Measurements from ENCODE around the gene MOV10L1. TPM values are rescaled to one million over a fixed set of nuclear protein-coding genes. Genes with fewer than 3 reads are reported as not detected.

MOV10L1 gene
- total RNA-seq, 2 experiments from 2014 or later, result 0.11 TPM; not detected in 1

DNA sequence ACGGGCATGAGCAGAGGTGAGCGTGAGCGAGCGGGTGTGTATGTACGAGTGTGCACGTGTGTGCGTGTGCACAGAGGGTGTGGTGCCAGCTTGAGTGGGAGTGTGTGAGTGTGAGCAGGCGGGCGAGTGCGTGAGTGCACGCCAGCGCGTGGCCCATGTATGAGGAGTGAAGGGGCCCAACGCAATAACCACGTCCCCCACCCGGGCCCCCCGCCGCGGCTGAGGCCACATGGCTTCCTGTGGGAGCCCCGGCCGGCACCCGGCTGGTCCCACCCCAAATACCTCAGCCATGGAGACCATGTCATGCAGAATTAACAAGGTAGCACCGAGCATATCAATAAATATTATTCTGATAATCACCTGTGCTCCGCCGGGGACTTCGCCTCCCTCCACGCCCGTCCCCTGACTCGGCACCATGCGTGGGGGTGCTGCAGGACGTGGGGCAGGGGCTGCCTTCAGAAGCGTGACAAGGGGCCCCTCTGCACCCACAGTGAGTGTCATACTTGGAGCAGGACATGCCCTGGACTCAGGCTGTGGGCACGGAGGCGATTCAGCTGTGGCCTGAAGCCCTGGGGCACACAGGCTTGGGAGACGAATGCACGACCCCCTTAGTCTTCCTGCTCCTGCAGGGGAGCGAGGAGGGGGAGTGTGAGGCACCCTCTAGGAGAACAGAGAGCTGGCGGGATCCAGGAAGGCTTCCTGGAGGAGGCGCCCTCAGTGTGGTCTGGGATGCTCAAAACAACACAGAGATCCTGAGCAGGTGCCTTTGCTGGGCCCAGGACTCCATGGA lies 90.3 kb downstream of the MOV10L1 start:
- intact Hi-C loops (cut with DNase I, micrococcal nuclease), result no loop called here
- ATAC-seq (no peak), DNase-seq (no peak)
- Mint-ChIP-seq H3K27me3 (peaks cover 4% of the 10 kb centered on the region), H3K4me1 (peaks cover 2% of the 10 kb centered on the region), H3K9me3 (ENCODE audit: low read depth) (no peaks in the 10 kb centered on the region), H3K27ac (no peak overlapping the region), H3K4me3 (no peak overlapping the region), H3K36me3 (ENCODE audit: low read depth) (no peaks in the 10 kb centered on the region)
- ChIA-PET CTCF (no interaction called here), POLR2A (interaction anchor here (0.5 kb wide), 1 partner anchor 290 kb away, joined by 3 read pairs; no protein-coding TSS in a partner anchor)

DNA sequence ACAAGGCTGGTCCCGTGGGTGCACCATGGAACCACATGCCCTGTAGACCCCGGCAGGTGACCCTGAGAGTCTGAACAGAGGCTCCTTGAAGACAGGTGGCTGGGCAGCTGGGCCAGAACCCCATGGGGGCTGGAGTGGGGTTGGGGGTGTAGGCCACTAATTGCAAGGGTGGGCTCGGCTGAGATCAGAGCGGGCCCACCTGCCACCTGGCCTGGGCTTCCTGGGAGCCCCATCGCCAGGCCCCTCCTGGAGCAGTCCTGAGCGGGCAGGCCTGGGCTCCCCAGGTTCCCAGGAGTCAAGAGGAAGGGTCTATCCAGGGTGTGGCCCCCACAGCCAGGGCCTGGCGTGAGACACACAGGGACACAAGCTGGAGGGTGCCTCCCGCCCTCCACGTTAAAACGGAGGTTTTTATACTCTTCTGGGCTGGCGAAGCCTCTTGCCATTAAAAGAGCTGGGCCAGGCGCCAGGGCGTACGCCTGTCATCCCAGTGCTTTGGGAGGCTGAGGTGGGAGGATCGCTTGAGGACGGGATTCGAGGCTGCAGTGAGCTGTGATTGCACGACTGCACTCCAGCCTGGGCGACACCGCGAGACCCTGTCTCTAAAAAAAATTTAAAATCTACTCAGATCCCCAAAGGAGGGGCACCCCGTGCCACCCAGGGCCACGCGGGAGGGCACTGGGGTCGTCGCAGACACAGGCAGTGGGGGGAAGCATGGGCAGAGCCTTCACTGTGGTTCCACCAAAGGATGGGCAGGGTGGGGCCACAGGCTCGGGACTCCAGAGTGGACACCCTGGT lies 91.1 kb downstream of the MOV10L1 start:
- no peaks in the 10 kb centered on the region for H3K36me3 Mint-ChIP-seq (ENCODE audit: low read depth)
- CTCF ChIA-PET, result no interaction called here
- no peak for DNase-seq
- no peak overlapping the region for H3K4me3 Mint-ChIP-seq
- ATAC-seq, result no peak
- POLR2A ChIA-PET, result no interaction called here
- H3K27ac Mint-ChIP-seq, result no peak overlapping the region
- H3K27me3 Mint-ChIP-seq, result peaks cover 4% of the 10 kb centered on the region
- peaks cover 2% of the 10 kb centered on the region for H3K4me1 Mint-ChIP-seq
- no peaks in the 10 kb centered on the region for H3K9me3 Mint-ChIP-seq (ENCODE audit: low read depth)
- intact Hi-C loops (cut with DNase I, micrococcal nuclease), result no loop called here

DNA sequence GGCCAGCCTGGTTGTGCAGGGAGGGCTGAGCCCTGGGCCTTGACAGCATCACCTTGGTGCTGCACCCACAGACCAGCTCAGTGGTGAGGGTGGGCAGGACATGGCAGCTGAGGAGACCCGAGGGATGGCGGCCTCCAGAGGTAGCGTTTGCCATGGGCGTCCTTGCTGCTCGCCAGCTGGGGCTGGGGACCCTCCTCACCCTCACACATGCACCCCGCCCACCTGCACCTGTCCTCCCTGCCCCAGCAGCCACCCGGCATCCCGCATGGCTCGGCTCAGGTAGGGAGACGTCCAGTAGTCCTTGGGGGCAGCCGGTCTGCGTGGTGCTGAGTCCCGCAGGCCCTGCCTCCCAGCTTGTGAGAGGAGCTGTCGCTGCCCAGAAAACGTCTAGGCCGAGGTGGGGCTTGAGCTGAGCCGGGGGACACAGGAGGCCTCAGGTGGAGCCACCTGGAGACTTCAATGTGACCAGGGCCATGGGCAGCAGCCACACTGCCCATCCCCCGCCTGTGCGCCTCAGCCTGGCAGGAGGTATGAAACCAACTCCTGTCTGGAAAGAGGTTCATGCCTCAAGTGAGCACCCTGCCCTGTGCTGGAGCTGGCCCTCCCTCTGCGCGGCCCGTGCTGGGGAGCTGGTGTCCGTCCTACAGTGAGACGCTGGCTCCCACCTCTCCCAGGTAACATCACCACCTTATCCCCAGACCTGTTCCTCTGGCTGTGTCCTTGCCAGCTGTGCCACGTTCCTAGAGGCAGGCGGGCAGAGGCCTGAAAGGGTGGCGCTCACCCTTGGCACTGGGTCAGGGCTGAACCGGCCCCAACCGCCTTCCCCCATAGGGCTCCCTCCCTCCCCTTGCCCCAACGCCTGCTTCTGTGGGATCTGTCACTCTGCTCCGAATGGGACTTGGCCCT lies 92.6 kb downstream of the MOV10L1 start:
- ChIA-PET POLR2A (no interaction called here), CTCF (no interaction called here)
- ATAC-seq (no peak), DNase-seq (no peak)
- no peak overlapping the region for H3K27ac Mint-ChIP-seq
- no peak overlapping the region for H3K4me3 Mint-ChIP-seq
- intact Hi-C loops (cut with DNase I, micrococcal nuclease), result no loop called here
- peaks cover 2% of the 10 kb centered on the region for H3K27me3 Mint-ChIP-seq
- peaks cover 9% of the 10 kb centered on the region for H3K4me1 Mint-ChIP-seq
- no peaks in the 10 kb centered on the region for H3K9me3 Mint-ChIP-seq (ENCODE audit: low read depth)
- peaks cover 3% of the 10 kb centered on the region for H3K36me3 Mint-ChIP-seq (ENCODE audit: low read depth)

DNA sequence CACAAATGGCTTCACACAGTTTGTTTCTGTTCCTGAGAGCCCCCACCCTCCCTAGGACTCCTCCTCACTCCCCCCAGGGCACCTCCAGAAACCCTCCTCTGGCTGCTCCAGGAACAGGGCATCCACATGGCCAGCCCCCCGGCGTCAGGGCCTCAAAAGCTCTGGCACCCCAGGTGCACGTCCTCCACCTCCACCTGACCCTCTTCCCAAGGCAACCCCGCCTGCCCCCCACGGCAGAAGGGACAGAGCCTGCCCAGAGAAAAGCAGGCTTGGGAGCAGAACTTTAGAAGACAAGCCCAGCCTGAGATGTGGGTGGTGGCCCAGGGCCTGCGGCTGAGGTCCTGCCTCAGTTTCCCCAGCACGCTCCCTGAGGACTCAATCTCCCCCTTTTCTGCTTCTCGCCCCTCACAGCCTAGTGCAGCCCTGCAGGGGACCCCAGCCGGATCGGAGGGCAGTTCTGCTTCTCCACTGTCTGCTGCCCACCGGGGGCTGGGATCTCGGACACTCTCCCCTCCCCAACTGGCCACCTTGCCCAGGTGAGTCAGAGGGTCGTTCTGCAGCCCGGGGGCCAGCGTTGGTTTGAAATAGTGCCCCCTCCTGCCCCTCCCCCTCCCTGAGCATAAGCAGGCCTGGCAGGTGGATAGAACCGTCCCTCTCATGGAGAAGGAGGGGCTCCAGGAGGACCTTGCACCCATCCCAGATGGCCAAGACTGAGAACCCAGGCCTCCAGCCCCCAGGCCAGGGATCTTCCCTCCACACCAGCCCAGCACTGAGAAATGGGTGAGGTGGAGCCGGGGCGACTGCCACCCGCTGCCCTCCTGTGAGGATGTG lies 93.5 kb downstream of the MOV10L1 start:
- H3K4me3 Mint-ChIP-seq, result no peak overlapping the region
- peaks cover 3% of the 10 kb centered on the region for H3K36me3 Mint-ChIP-seq (ENCODE audit: low read depth)
- intact Hi-C loops (cut with DNase I, micrococcal nuclease), result no loop called here
- no peak for ATAC-seq
- H3K9me3 Mint-ChIP-seq (ENCODE audit: low read depth), result no peaks in the 10 kb centered on the region
- DNase-seq, result no peak
- peaks cover 13% of the 10 kb centered on the region for H3K4me1 Mint-ChIP-seq
- CTCF ChIA-PET, result no interaction called here
- H3K27me3 Mint-ChIP-seq, result peaks cover 2% of the 10 kb centered on the region
- POLR2A ChIA-PET, result no interaction called here
- H3K27ac Mint-ChIP-seq, result no peak overlapping the region

DNA sequence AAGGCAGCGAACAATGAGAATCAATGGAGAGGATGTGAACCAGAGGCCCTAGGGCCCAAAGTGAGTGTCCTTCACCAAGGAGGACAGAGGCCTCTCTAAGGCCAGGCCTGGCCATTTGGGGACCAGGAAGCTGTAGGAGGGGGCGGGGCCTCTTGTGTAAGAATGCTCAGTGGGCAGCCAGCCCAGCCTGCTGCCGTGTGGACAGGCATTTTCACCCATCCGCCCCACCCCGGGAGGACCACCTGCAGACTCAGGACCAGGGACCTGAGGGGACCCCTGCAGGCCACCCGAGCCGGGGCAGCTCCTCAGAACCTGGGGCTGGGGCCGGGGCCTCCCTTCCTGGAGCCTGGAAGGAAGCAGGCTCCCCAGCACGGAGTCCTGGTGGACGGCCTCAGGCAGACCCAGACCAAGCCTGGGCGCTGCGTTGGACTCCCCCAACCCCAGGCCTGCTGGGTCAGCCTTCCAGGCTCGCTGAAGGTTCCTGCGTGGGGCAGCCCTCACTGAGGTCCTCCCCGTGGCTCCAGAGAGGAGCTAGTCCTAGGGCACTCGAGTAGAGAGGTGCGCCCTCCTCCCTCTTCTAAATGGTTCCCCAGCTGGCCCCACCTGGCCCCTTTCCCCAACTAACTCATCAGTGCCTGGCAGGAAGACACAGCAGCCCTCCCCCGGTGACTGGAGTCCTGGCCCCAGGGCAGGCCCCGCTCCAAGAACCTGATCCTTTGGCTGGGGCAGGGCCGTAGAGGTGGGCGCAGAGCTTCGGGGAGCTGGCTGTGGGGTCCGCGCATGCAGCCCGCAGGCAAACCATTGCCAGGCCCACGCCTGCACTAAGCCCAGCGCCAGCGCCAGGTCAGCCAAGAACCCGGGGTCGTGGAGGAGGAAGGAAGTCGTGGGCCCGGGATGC lies 94.4 kb downstream of the MOV10L1 start:
- no peak overlapping the region for H3K27ac Mint-ChIP-seq
- CTCF ChIA-PET, result no interaction called here

DNA sequence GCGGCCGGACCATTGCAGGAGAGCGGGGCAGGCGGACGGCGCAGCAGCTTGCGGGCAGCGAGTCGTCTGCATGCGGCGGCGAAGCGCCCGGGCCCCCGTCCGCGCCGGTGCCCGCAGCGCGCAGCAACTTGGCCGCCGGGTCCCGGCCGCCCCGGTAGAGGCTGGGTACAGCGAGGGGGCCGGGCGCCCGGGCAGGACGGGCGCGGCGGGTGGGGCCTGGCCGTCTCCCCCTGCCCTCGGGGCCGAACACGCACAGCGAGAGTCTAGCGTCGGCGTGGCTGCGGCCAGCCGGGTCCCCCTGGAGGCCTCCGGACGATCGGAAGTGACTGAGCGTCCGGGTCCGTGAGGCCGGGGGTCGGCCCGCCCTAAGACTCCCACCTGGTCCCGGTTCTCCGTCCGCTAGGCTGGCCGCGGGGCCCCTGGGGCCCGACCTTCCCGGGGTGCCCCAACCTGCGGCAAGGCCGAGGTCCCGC lies 95.1 kb downstream of the MOV10L1 start:
- CTCF ChIA-PET, result no interaction called here
- Mint-ChIP-seq H3K36me3 (ENCODE audit: low read depth) (peaks cover 3% of the 10 kb centered on the region), H3K27ac (no peak overlapping the region), H3K27me3 (no peaks in the 10 kb centered on the region), H3K4me1 (peaks cover 26% of the 10 kb centered on the region), H3K4me3 (peak overlapping the region; percentile 84), H3K9me3 (ENCODE audit: low read depth) (no peaks in the 10 kb centered on the region)
- ATAC-seq (no peak), DNase-seq (no peak)
- intact Hi-C loops (cut with DNase I, micrococcal nuclease), result loop anchor here in 1 of 2 experiments (1.0 to 5.0 kb wide), 8 partner anchors 15 to 398 kb away; partner anchors contain the start of genes PANX2, PIM3, PPP6R2 and TUBGCP6
- POLR2A ChIA-PET, result no interaction called here

More for the DNA sequence above, 94.4 kb downstream of the MOV10L1 start:
- Mint-ChIP-seq H3K4me3 (peak overlapping the region; percentile 66), H3K27me3 (peaks cover 2% of the 10 kb centered on the region), H3K9me3 (ENCODE audit: low read depth) (no peaks in the 10 kb centered on the region), H3K36me3 (ENCODE audit: low read depth) (peaks cover 3% of the 10 kb centered on the region), H3K4me1 (peaks cover 19% of the 10 kb centered on the region)
- POLR2A ChIA-PET, result no interaction called here
- no peak for ATAC-seq
- intact Hi-C loops (cut with DNase I, micrococcal nuclease), result no loop called here
- DNase-seq, result no peak

DNA sequence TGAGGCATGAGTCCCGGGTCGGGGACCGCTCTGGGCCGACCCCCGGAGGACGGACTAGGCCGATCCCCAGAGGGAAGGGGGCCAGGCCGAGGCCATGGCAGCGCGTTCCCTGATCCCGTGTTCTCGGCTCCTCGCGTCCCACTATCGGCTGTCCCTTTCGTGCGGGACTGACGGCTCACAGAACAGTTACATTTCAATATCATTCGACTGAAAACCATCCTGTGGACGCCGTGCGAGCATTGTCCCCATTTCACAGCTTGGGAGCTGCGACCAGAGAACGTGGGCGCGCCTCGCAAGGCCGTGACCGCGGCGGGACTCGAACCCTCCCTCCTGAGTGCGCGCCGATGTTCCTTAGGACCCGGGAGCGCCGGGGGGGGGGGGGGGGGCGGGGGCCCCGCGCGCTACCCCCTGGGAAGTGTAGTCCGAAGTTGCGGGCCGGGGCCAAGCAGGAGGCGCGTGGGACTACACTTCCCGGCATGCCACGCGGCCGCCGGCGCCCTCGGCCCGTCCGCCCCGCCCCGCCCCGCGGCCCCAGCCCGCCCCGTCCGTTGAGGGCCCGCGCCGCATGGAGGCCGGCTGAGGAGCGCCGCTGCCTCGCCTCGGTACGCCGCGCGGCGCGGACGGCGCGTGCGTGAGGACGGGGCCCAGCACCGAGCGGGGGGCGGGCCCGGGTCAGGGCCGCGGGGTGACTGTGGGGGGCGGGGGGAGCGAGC lies 95.7 kb downstream of the MOV10L1 start, which contains the start of gene TRABD:
TRABD (plus strand) TSS at position 539 of the 713 bp plus-strand sequence. CDS start 7,148 bp downstream, outside the sequence.
- Mint-ChIP-seq H3K27ac (peak within 1 kb of the TSS; percentile 92), H3K36me3 (ENCODE audit: low read depth) (peaks cover 3% of the 10 kb centered on the region), H3K27me3 (no peaks in the 10 kb centered on the region), H3K9me3 (ENCODE audit: low read depth) (no peaks in the 10 kb centered on the region), H3K4me3 (peak within 1 kb of the TSS; percentile 84), H3K4me1 (peaks cover 27% of the 10 kb centered on the region)
- intact Hi-C loops (cut with DNase I, micrococcal nuclease), result loop anchor here in 1 of 2 experiments (1.0 to 5.0 kb wide), 8 partner anchors 15 to 398 kb away; partner anchors contain the start of genes PANX2, PIM3, PPP6R2 and TUBGCP6
- ChIA-PET POLR2A (no interaction called here), CTCF (no interaction called here)
- DNase-seq (peak; percentile 95), ATAC-seq (peak; percentile 80)

GRCh38 chr22:50186181-50186714 lies 96.4 kb downstream of the MOV10L1 start:
- POLR2A ChIA-PET, result no interaction called here
- ATAC-seq (no peak), DNase-seq (no peak)
- CTCF ChIA-PET, result interaction anchor here (1.0 kb wide), 1 partner anchor 43 kb away, joined by 4 read pairs; no protein-coding TSS in a partner anchor
- H3K9me3 Mint-ChIP-seq (ENCODE audit: low read depth), result no peaks in the 10 kb centered on the region
- H3K27me3 Mint-ChIP-seq, result no peaks in the 10 kb centered on the region
- H3K4me1 Mint-ChIP-seq, result peaks cover 29% of the 10 kb centered on the region
- H3K4me3 Mint-ChIP-seq, result peak overlapping the region; percentile 84
- peaks cover 4% of the 10 kb centered on the region for H3K36me3 Mint-ChIP-seq (ENCODE audit: low read depth)
- intact Hi-C loops (cut with DNase I, micrococcal nuclease), result loop anchor here in 1 of 2 experiments (5.0 kb wide), 1 partner anchor 286 kb away; no protein-coding TSS in a partner anchor
- peak overlapping the region; percentile 92 for H3K27ac Mint-ChIP-seq

All from activated CD4-positive, alpha-beta T cell treated with anti-CD3 and anti-CD28 coated beads for 36 hours (primary cell).